CD4-positive, alpha-beta T cell (primary cell): ENCODE data around the gene ZNF304. TPM values are rescaled to one million over a fixed set of nuclear protein-coding genes. Genes with fewer than 3 reads are reported as not detected.

Experiments used
- ATAC-seq: fragments of 200-7000 bp; cut with Tn5 transposase; one replicate; pipeline ENCODE4 v1.10.0; 2022; ENCODE audit warnings: mild to moderate bottlenecking; ENCODE audit not compliant: poor library complexity
- CTCF ChIA-PET: fragments of 350-600 bp; sonication (Branson Sonifier 250); formaldehyde crosslinking; loops from one replicate; lab custom pipeline; 2021; ENCODE audit warnings: antibody characterized with exemption, inconsistent platforms; lab: Charles Lee
- POLR2A ChIA-PET: fragments of 350-600 bp; sonication (Branson Sonifier 250); formaldehyde crosslinking; loops from one replicate; lab custom pipeline; 2021; ENCODE audit warnings: antibody characterized with exemption, inconsistent platforms; lab: Charles Lee
- DNase-seq, 14 experiments: peaks; one replicate each; pipeline ENCODE4 v3.0.0-alpha.2; 2013 to 2020; ENCODE audit warnings: mixed read lengths in 2 of 14
- H3K27ac ChIP-seq, 2 donors: one replicate each; pipeline versions ENCODE4 v1.5.1 to v1.7.0; 2013; ENCODE audit warnings: low read length in 2 of 2, low read depth in 1 of 2, mild to moderate bottlenecking in 1 of 2
- H3K27me3 ChIP-seq, 2 experiments: 1 replicate in 1 of 2; 2 replicates in 1 of 2; pipeline versions ENCODE4 v1.6.1 to v1.7.0; 2013; ENCODE audit warnings: low read length in 2 of 2, control low read depth in 1 of 2, mild to moderate bottlenecking in 1 of 2, moderate library complexity in 1 of 2; ENCODE audit not compliant: insufficient read depth in 2 of 2, control insufficient read depth in 1 of 2
- H3K36me3 ChIP-seq: one replicate; pipeline ENCODE4 v1.6.1; 2013; ENCODE audit warnings: low read length, control low read depth; ENCODE audit not compliant: insufficient read depth
- H3K4me1 ChIP-seq: one replicate; pipeline ENCODE4 v1.6.1; 2013; ENCODE audit warnings: low read length, control low read depth; ENCODE audit not compliant: insufficient read depth
- H3K4me3 ChIP-seq: one replicate; pipeline ENCODE4 v1.5.1; 2013; ENCODE audit warnings: mild to moderate bottlenecking, low read length, moderate library complexity
- H3K9me3 ChIP-seq, 2 experiments: 1 replicate in 1 of 2; 2 replicates in 1 of 2; pipeline versions ENCODE4 v1.6.1 to v1.7.0; 2013; ENCODE audit warnings: low read length in 2 of 2, mild to moderate bottlenecking in 2 of 2, control low read depth in 1 of 2, moderate library complexity in 1 of 2; ENCODE audit not compliant: control insufficient read depth in 1 of 2, insufficient read depth in 1 of 2
- H3K27ac Mint-ChIP-seq: one replicate; pipeline ENCODE4 v1.8.0; 2020; ENCODE audit warnings: mixed read lengths
- H3K27me3 Mint-ChIP-seq: one replicate; pipeline ENCODE4 v1.8.0; 2021; ENCODE audit warnings: mixed read lengths
- H3K36me3 Mint-ChIP-seq: one replicate; pipeline ENCODE4 v1.8.0; 2021; ENCODE audit warnings: low read depth, mixed read lengths
- H3K4me1 Mint-ChIP-seq: one replicate; pipeline ENCODE4 v1.8.0; 2021; ENCODE audit warnings: low read depth, mixed read lengths
- H3K4me3 Mint-ChIP-seq: one replicate; pipeline ENCODE4 v1.8.0; 2020; ENCODE audit warnings: mild to moderate bottlenecking, mixed read lengths
- H3K9me3 Mint-ChIP-seq: one replicate; pipeline ENCODE4 v1.8.0; 2020; ENCODE audit warnings: mixed read lengths
- intact Hi-C, 2 experiments: fragments of 100-400 bp; cut with DNase I in 1 of 2; cut with micrococcal nuclease in 1 of 2; formaldehyde crosslinking; loops; one replicate each; pipeline versions ENCODE4 v1.15.1 to v1.9.0; 2023 to 2025; cut with DNase I, micrococcal nuclease
- total RNA-seq, 174 experiments: library from RNA in 2 of 174; stranded (reverse) in 2 of 174; gene quantifications; one replicate each; pipeline ENCODE4 v1.2.3 and lab custom pipeline; 2021 to 2026
- TF ChIP-seq, protein P1 (sequence below): fragments of 200-600 bp; IDR thresholded peaks from one replicate; pipeline ENCODE4 v1.8.0; 2022; ENCODE audit warnings: antibody characterized with exemption, mild to moderate bottlenecking

ZNF304 gene
- total RNA-seq, 2 experiments from 2014 or later = 4.9 to 5.4 TPM

DNA sequence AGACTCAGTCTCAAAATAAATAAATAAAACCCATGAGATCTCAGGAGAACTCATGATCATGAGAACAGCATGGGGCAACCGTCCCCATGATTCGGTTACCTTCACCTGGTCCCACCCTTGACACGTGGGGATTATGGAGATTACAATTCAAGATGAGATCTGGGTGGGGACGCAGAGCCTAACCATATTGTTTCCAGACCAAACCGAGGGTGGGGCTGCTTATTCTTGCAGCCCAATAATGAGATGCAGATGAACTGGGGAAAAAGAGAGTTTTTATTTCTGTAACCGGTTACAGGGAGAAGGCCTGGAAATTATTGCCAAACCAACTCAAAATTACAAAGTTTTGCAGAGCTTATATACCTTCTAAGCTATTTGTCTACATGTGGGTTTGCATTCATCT, 25.1 kb downstream of the ZNF304 start:
- DNase-seq (no peak), ATAC-seq (no peak)
- H3K9me3 ChIP-seq = peaks cover 39 to 67% of the 10 kb centered on the region in 2 experiments
- Mint-ChIP-seq H3K27me3 (no peaks in the 10 kb centered on the region), H3K4me1 (no peaks in the 10 kb centered on the region), H3K4me3 (no peak overlapping the region), H3K36me3 (peaks cover 98% of the 10 kb centered on the region), H3K27ac (no peak overlapping the region), H3K9me3 (peaks cover 26% of the 10 kb centered on the region)
- TF ChIP-seq, protein P1, sequence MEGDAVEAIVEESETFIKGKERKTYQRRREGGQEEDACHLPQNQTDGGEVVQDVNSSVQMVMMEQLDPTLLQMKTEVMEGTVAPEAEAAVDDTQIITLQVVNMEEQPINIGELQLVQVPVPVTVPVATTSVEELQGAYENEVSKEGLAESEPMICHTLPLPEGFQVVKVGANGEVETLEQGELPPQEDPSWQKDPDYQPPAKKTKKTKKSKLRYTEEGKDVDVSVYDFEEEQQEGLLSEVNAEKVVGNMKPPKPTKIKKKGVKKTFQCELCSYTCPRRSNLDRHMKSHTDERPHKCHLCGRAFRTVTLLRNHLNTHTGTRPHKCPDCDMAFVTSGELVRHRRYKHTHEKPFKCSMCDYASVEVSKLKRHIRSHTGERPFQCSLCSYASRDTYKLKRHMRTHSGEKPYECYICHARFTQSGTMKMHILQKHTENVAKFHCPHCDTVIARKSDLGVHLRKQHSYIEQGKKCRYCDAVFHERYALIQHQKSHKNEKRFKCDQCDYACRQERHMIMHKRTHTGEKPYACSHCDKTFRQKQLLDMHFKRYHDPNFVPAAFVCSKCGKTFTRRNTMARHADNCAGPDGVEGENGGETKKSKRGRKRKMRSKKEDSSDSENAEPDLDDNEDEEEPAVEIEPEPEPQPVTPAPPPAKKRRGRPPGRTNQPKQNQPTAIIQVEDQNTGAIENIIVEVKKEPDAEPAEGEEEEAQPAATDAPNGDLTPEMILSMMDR = no peak
- H3K27me3 ChIP-seq = no peaks in the 10 kb centered on the region
- ChIA-PET CTCF (no interaction called here), POLR2A (no interaction called here)
- H3K4me3 ChIP-seq = no peak overlapping the region
- intact Hi-C loops = no loop called here
- peaks cover 20% of the 10 kb centered on the region for H3K36me3 ChIP-seq
- no peak overlapping the region for H3K27ac ChIP-seq
- H3K4me1 ChIP-seq = no peaks in the 10 kb centered on the region

DNA sequence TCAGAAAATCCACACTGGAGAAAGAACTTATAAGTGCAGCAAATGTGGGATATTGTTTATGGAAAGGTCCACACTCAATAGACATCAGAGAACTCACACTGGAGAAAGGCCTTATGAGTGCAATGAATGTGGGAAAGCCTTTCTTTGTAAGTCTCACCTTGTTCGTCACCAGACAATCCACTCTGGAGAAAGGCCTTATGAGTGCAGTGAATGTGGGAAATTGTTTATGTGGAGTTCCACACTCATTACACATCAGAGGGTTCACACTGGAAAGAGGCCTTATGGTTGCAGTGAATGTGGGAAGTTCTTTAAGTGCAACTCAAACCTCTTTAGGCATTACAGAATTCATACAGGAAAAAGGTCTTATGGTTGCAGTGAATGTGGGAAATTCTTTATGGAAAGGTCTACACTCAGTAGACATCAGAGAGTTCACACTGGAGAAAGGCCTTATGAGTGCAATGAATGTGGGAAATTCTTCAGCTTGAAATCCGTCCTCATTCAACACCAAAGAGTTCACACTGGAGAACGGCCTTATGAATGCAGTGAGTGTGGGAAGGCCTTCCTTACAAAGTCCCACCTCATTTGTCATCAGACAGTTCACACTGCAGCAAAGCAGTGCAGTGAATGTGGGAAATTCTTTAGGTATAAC, 26.6 kb downstream of the ZNF304 start:
- DNase-seq = no peak
- peaks cover 10% of the 10 kb centered on the region for H3K36me3 ChIP-seq
- no peaks in the 10 kb centered on the region for H3K27me3 ChIP-seq
- peaks cover 49 to 64% of the 10 kb centered on the region in 2 experiments for H3K9me3 ChIP-seq
- intact Hi-C loops = no loop called here
- H3K27ac ChIP-seq = no peak overlapping the region
- no peaks in the 10 kb centered on the region for H3K4me1 ChIP-seq
- ChIA-PET POLR2A (no interaction called here), CTCF (no interaction called here)
- no peak overlapping the region for H3K4me3 ChIP-seq
- no peaks in the 10 kb centered on the region for H3K4me1 Mint-ChIP-seq
- no peak overlapping the region for H3K4me3 Mint-ChIP-seq
- TF ChIP-seq, protein P1 = no peak
- no peak for ATAC-seq
- no peak overlapping the region for H3K27ac Mint-ChIP-seq
- H3K27me3 Mint-ChIP-seq = no peaks in the 10 kb centered on the region
- H3K9me3 Mint-ChIP-seq = peaks cover 24% of the 10 kb centered on the region
- H3K36me3 Mint-ChIP-seq = peaks cover 84% of the 10 kb centered on the region

DNA sequence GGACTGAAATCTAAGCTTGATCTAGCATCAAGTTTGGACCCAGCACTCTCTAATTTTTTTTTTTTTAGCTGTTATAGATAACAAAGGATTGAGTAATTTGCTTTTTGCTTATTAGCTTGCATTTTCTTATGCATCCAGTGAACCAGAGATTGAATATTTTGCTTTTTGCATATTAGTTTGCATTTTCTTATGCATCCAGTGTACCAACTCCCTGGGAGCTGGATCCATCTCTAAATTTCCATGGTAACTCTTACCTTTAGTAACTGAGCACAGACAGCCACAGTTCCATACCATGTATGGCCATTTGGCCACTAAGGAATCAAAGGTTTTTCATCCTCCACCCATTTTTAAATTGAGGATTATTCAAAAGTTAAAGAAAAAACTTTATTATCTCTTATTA, 29.9 kb downstream of the ZNF304 start:
- H3K27me3 ChIP-seq = no peaks in the 10 kb centered on the region
- no peaks in the 10 kb centered on the region for H3K27me3 Mint-ChIP-seq
- CTCF ChIA-PET = no interaction called here
- H3K9me3 ChIP-seq = peaks cover 37 to 52% of the 10 kb centered on the region in 2 experiments
- no peak overlapping the region for H3K4me3 ChIP-seq
- H3K4me1 Mint-ChIP-seq = no peaks in the 10 kb centered on the region
- no peaks in the 10 kb centered on the region for H3K36me3 ChIP-seq
- no peak for ATAC-seq
- DNase-seq = no peak
- no peak overlapping the region for H3K27ac Mint-ChIP-seq
- peaks cover 56% of the 10 kb centered on the region for H3K36me3 Mint-ChIP-seq
- TF ChIP-seq, protein P1 = no peak
- no peak overlapping the region for H3K27ac ChIP-seq
- no peaks in the 10 kb centered on the region for H3K4me1 ChIP-seq
- peaks cover 19% of the 10 kb centered on the region for H3K9me3 Mint-ChIP-seq
- POLR2A ChIA-PET = no interaction called here
- H3K4me3 Mint-ChIP-seq = no peak overlapping the region
- intact Hi-C loops = no loop called here
